MCF 10A (cell line): ENCODE data around the gene TMEM168. TPM values are rescaled to one million over a fixed set of nuclear protein-coding genes. Genes with fewer than 3 reads are reported as not detected.
A peak's percentile ranks its signal among the peaks of the same experiment; 100 is the strongest.

Experiments used
- BruUV-seq: library from RNA; stranded (reverse); fragments of 400-500 nt; replicated peaks from 2 replicates; lab custom pipeline; 2021; lab: Mats Ljungman, UMichigan
- CTCF ChIA-PET: fragments of 300-600 bp; sonication (Branson Sonifier 250); formaldehyde crosslinking; extraction: SDS; loops from one replicate; lab custom pipeline; 2021; ENCODE audit warnings: antibody characterized with exemption, inconsistent platforms; lab: Yijun Ruan, JAX
- POLR2A ChIA-PET: fragments of 300-600, 350-650 bp; sonication (Branson Sonifier 250); formaldehyde crosslinking; extraction: SDS; loops from one replicate; lab custom pipeline; 2020; ENCODE audit warnings: antibody characterized with exemption, inconsistent platforms; lab: Yijun Ruan, JAX
- DNase-seq: peaks from one replicate; pipeline ENCODE4 v3.0.0-alpha.2; 2018; ENCODE audit not compliant: unreplicated experiment
- H3K27ac Mint-ChIP-seq: one replicate; pipeline ENCODE4 v1.8.0; 2022; ENCODE audit warnings: mild to moderate bottlenecking, low read depth, mixed read lengths; ENCODE audit not compliant: unreplicated experiment
- H3K27me3 Mint-ChIP-seq: one replicate; pipeline ENCODE4 v1.8.0; 2022; ENCODE audit warnings: mixed read lengths; ENCODE audit not compliant: insufficient read depth, unreplicated experiment
- H3K36me3 Mint-ChIP-seq: one replicate; pipeline ENCODE4 v1.8.0; 2022; ENCODE audit warnings: mild to moderate bottlenecking, moderate library complexity, mixed read lengths; ENCODE audit not compliant: insufficient read depth, unreplicated experiment
- H3K4me1 Mint-ChIP-seq: one replicate; pipeline ENCODE4 v1.8.0; 2022; ENCODE audit warnings: mixed read lengths; ENCODE audit not compliant: insufficient read depth, unreplicated experiment
- H3K4me3 Mint-ChIP-seq: one replicate; pipeline ENCODE4 v1.8.0; 2022; ENCODE audit warnings: mild to moderate bottlenecking, moderate library complexity, mixed read lengths; ENCODE audit not compliant: unreplicated experiment
- H3K9me3 Mint-ChIP-seq: one replicate; pipeline ENCODE4 v1.8.0; 2022; ENCODE audit warnings: mixed read lengths; ENCODE audit not compliant: unreplicated experiment
- CTCF ChIP-seq: fragments of 200-600 bp; IDR thresholded peaks from one replicate; pipeline ENCODE4 v1.8.0; 2022; ENCODE audit warnings: antibody characterized with exemption, mild to moderate bottlenecking; ENCODE audit not compliant: unreplicated experiment
- intact Hi-C: fragments of 100-400 bp; cut with micrococcal nuclease; formaldehyde crosslinking; loops from 2 replicates; pipeline ENCODE4 v1.14.1; 2022
- total RNA-seq: library from RNA; stranded (reverse); gene quantifications from 2 replicates; pipeline ENCODE4 v1.2.3, GENCODE V29; 2022

TMEM168 gene
- total RNA-seq, 1 experiment from 2014 or later, result 32.5 TPM

GRCh38 chr7:112759905-112760304 is 30.3 kb downstream of the TMEM168 start:
- no peak overlapping the region for H3K4me3 Mint-ChIP-seq
- ChIA-PET POLR2A (interaction anchor here (0.5 to 5.1 kb wide), 9 partner anchors 9 to 279 kb away, joined by 3 to 41 read pairs (median 3); partner anchors contain the start of gene TMEM168), CTCF (interaction anchor here (0.8 to 1.9 kb wide), 3 partner anchors 9 to 19 kb away, joined by 3 to 4 read pairs (median 3); no protein-coding TSS in a partner anchor)
- no TSS peak for BruUV-seq
- H3K9me3 Mint-ChIP-seq, result no peaks in the 10 kb centered on the region
- H3K4me1 Mint-ChIP-seq, result peaks cover 14% of the 10 kb centered on the region
- no peak for TF ChIP-seq CTCF
- H3K36me3 Mint-ChIP-seq, result peaks cover 6% of the 10 kb centered on the region
- DNase-seq, result peak; percentile 10
- H3K27ac Mint-ChIP-seq, result peak overlapping the region; percentile 17
- H3K27me3 Mint-ChIP-seq, result no peaks in the 10 kb centered on the region
- intact Hi-C loops, result no loop called here

GRCh38 chr7:112757337-112757736 is 32.9 kb downstream of the TMEM168 start:
- TF ChIP-seq CTCF, result no peak
- Mint-ChIP-seq H3K4me1 (peaks cover 14% of the 10 kb centered on the region), H3K36me3 (peaks cover 6% of the 10 kb centered on the region), H3K4me3 (no peak overlapping the region), H3K27me3 (no peaks in the 10 kb centered on the region), H3K27ac (no peak overlapping the region), H3K9me3 (no peaks in the 10 kb centered on the region)
- no TSS peak for BruUV-seq
- intact Hi-C loops, result no loop called here
- no peak for DNase-seq
- CTCF ChIA-PET, result no interaction called here
- POLR2A ChIA-PET, result interaction anchor here (0.6 to 5.1 kb wide), 3 partner anchors 12 to 32 kb away, joined by 3 to 41 read pairs (median 4); no protein-coding TSS in a partner anchor

- Mint-ChIP-seq H3K9me3 (no peaks in the 10 kb centered on the region), H3K4me1 (no peaks in the 10 kb centered on the region), H3K27ac (no peak overlapping the region), H3K36me3 (peaks cover 6% of the 10 kb centered on the region), H3K4me3 (no peak overlapping the region), H3K27me3 (no peaks in the 10 kb centered on the region)
- intact Hi-C loops, result no loop called here
- DNase-seq, result no peak
- no TSS peak for BruUV-seq
- ChIA-PET POLR2A (no interaction called here), CTCF (no interaction called here)
- no peak for TF ChIP-seq CTCF
Measured at GRCh38 chr7:112753298-112753697, 36.9 kb downstream of the TMEM168 start.

GRCh38 chr7:112752576-112752975 is 37.6 kb downstream of the TMEM168 start:
- H3K36me3 Mint-ChIP-seq, result peaks cover 3% of the 10 kb centered on the region
- H3K4me3 Mint-ChIP-seq, result no peak overlapping the region
- H3K27me3 Mint-ChIP-seq, result no peaks in the 10 kb centered on the region
- no peak for DNase-seq
- no peak overlapping the region for H3K27ac Mint-ChIP-seq
- TF ChIP-seq CTCF, result no peak
- no peaks in the 10 kb centered on the region for H3K9me3 Mint-ChIP-seq
- intact Hi-C loops, result no loop called here
- ChIA-PET POLR2A (no interaction called here), CTCF (no interaction called here)
- BruUV-seq, result no TSS peak
- H3K4me1 Mint-ChIP-seq, result no peaks in the 10 kb centered on the region
